ENCODE measurements around the gene VAMP5. TPM values are rescaled to one million over a fixed set of nuclear protein-coding genes. Genes with fewer than 3 reads are reported as not detected.

VAMP5 gene
- total and polyA plus RNA-seq, 2 of the 8 experiments (the other 6 are each of a cell fraction or from before 2014, with no cell fraction given): 4.7 to 14.2 TPM

DNA sequence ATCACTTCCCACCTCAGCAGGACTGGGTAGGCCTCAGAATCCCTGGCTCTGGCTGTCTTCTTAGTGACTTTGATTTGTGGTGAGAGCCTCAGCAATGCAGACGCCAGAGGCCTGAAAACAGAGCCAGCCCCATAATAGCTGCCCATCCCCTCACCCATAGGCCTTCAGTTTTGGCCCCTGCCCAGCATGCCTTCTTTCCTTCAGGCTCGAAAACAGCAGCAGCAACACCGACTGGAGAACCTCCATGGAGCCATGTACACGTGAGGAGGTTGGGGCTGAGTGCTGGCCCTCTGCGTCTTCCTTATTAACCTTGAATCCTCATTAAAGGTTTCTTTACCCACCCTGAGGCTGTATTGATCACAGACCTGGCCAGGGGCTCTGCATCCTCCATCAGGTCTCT lies 13.0 kb downstream of the VAMP5 start (continued):
- TF ChIP-seq, protein P1, sequence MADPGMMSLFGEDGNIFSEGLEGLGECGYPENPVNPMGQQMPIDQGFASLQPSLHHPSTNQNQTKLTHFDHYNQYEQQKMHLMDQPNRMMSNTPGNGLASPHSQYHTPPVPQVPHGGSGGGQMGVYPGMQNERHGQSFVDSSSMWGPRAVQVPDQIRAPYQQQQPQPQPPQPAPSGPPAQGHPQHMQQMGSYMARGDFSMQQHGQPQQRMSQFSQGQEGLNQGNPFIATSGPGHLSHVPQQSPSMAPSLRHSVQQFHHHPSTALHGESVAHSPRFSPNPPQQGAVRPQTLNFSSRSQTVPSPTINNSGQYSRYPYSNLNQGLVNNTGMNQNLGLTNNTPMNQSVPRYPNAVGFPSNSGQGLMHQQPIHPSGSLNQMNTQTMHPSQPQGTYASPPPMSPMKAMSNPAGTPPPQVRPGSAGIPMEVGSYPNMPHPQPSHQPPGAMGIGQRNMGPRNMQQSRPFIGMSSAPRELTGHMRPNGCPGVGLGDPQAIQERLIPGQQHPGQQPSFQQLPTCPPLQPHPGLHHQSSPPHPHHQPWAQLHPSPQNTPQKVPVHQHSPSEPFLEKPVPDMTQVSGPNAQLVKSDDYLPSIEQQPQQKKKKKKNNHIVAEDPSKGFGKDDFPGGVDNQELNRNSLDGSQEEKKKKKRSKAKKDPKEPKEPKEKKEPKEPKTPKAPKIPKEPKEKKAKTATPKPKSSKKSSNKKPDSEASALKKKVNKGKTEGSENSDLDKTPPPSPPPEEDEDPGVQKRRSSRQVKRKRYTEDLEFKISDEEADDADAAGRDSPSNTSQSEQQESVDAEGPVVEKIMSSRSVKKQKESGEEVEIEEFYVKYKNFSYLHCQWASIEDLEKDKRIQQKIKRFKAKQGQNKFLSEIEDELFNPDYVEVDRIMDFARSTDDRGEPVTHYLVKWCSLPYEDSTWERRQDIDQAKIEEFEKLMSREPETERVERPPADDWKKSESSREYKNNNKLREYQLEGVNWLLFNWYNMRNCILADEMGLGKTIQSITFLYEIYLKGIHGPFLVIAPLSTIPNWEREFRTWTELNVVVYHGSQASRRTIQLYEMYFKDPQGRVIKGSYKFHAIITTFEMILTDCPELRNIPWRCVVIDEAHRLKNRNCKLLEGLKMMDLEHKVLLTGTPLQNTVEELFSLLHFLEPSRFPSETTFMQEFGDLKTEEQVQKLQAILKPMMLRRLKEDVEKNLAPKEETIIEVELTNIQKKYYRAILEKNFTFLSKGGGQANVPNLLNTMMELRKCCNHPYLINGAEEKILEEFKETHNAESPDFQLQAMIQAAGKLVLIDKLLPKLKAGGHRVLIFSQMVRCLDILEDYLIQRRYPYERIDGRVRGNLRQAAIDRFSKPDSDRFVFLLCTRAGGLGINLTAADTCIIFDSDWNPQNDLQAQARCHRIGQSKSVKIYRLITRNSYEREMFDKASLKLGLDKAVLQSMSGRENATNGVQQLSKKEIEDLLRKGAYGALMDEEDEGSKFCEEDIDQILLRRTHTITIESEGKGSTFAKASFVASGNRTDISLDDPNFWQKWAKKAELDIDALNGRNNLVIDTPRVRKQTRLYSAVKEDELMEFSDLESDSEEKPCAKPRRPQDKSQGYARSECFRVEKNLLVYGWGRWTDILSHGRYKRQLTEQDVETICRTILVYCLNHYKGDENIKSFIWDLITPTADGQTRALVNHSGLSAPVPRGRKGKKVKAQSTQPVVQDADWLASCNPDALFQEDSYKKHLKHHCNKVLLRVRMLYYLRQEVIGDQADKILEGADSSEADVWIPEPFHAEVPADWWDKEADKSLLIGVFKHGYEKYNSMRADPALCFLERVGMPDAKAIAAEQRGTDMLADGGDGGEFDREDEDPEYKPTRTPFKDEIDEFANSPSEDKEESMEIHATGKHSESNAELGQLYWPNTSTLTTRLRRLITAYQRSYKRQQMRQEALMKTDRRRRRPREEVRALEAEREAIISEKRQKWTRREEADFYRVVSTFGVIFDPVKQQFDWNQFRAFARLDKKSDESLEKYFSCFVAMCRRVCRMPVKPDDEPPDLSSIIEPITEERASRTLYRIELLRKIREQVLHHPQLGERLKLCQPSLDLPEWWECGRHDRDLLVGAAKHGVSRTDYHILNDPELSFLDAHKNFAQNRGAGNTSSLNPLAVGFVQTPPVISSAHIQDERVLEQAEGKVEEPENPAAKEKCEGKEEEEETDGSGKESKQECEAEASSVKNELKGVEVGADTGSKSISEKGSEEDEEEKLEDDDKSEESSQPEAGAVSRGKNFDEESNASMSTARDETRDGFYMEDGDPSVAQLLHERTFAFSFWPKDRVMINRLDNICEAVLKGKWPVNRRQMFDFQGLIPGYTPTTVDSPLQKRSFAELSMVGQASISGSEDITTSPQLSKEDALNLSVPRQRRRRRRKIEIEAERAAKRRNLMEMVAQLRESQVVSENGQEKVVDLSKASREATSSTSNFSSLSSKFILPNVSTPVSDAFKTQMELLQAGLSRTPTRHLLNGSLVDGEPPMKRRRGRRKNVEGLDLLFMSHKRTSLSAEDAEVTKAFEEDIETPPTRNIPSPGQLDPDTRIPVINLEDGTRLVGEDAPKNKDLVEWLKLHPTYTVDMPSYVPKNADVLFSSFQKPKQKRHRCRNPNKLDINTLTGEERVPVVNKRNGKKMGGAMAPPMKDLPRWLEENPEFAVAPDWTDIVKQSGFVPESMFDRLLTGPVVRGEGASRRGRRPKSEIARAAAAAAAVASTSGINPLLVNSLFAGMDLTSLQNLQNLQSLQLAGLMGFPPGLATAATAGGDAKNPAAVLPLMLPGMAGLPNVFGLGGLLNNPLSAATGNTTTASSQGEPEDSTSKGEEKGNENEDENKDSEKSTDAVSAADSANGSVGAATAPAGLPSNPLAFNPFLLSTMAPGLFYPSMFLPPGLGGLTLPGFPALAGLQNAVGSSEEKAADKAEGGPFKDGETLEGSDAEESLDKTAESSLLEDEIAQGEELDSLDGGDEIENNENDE (IDR thresholded peaks at IDR 0.05; ENCODE audit: insufficient replicate concordance, low read length): no peak
- no peak for TF ChIP-seq CTBP2 (IDR thresholded peaks at IDR 0.05; ENCODE audit: borderline replicate concordance, insufficient read depth, insufficient read length, low read length)
- TF ChIP-seq, protein P2, sequence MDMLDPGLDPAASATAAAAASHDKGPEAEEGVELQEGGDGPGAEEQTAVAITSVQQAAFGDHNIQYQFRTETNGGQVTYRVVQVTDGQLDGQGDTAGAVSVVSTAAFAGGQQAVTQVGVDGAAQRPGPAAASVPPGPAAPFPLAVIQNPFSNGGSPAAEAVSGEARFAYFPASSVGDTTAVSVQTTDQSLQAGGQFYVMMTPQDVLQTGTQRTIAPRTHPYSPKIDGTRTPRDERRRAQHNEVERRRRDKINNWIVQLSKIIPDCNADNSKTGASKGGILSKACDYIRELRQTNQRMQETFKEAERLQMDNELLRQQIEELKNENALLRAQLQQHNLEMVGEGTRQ (IDR thresholded peaks at IDR 0.05; ENCODE audit: low read length): no peak
- no peak for TF ChIP-seq NRF1 (IDR thresholded peaks at IDR 0.05; ENCODE audit: low read depth, low read length)
- TF ChIP-seq, protein P3, sequence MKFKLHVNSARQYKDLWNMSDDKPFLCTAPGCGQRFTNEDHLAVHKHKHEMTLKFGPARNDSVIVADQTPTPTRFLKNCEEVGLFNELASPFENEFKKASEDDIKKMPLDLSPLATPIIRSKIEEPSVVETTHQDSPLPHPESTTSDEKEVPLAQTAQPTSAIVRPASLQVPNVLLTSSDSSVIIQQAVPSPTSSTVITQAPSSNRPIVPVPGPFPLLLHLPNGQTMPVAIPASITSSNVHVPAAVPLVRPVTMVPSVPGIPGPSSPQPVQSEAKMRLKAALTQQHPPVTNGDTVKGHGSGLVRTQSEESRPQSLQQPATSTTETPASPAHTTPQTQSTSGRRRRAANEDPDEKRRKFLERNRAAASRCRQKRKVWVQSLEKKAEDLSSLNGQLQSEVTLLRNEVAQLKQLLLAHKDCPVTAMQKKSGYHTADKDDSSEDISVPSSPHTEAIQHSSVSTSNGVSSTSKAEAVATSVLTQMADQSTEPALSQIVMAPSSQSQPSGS (IDR thresholded peaks at IDR 0.05; ENCODE audit: low read length): no peak
- TF ChIP-seq TCF12 (IDR thresholded peaks at IDR 0.05; ENCODE audit: low read depth, low read length): no peak
- TF ChIP-seq SP2 (IDR thresholded peaks at IDR 0.05; ENCODE audit: low read length): no peak
- TF ChIP-seq RBBP5 (IDR thresholded peaks at IDR 0.05; ENCODE audit: borderline replicate concordance, low read depth, low read length): no peak
- TF ChIP-seq PHF8 (conservative IDR thresholded peaks at IDR 0.05; ENCODE audit: low read depth, low read length): no peak

Measured in H1 (cell line).